Panc1 (cell line): ENCODE data around the gene MAP4. TPM values are rescaled to one million over a fixed set of nuclear protein-coding genes. Genes with fewer than 3 reads are reported as not detected.

Source experiments
- ATAC-seq: fragments of 200-7000 bp; cut with Tn5 transposase; 2 replicates; pipeline ENCODE4 v1.9.1; 2020; ENCODE audit warnings: mild to moderate bottlenecking, moderate library complexity
- BruUV-seq: library from RNA; stranded (reverse); fragments of 400-500 nt; replicated peaks from 2 replicates; lab custom pipeline; 2021; lab: Mats Ljungman, UMichigan
- CTCF ChIA-PET: fragments of 300-600 bp; sonication (Branson Sonifier 250); formaldehyde crosslinking; loops from one replicate; lab custom pipeline; 2022; ENCODE audit warnings: antibody characterized with exemption; lab: Charles Lee
- POLR2A ChIA-PET: fragments of 300-600 bp; sonication (Branson Sonifier 250); formaldehyde crosslinking; loops from one replicate; lab custom pipeline; 2022; ENCODE audit warnings: antibody characterized with exemption; lab: Charles Lee
- DNase-seq: peaks from one replicate; pipeline ENCODE4 v3.0.0-alpha.2; 2010; ENCODE audit warnings: low read depth, low spot score
- H3K27ac ChIP-seq: 2 replicates; pipeline ENCODE4 v1.5.1; 2011; ENCODE audit warnings: mild to moderate bottlenecking, low read length, inconsistent platforms
- H3K27me3 ChIP-seq: fragments of 200-500 bp; sonication (Bioruptor generic); 2 replicates; pipeline ENCODE4 v1.6.0; 2014; ENCODE audit warnings: low read length, inconsistent platforms; ENCODE audit not compliant: control insufficient read depth, insufficient read depth
- H3K36me3 ChIP-seq: fragments of 200-500 bp; sonication (Bioruptor generic); 2 replicates; pipeline ENCODE4 v1.5.1; 2014; ENCODE audit warnings: inconsistent platforms, mild to moderate bottlenecking, low read length, moderate library complexity; ENCODE audit not compliant: control insufficient read depth, insufficient read depth
- H3K4me1 ChIP-seq: 2 replicates; pipeline ENCODE4 v1.5.1; 2011; ENCODE audit warnings: inconsistent platforms, mild to moderate bottlenecking, low read length, moderate library complexity; ENCODE audit not compliant: control insufficient read depth, insufficient read depth
- H3K4me3 ChIP-seq, 2 experiments: 2 replicates each; pipeline ENCODE4 v1.5.1; 2011 to 2012; ENCODE audit warnings: low read depth in 2 of 2, low read length in 2 of 2, mild to moderate bottlenecking in 2 of 2, inconsistent platforms in 1 of 2, moderate library complexity in 1 of 2
- H3K9me3 ChIP-seq: fragments of 200-500 bp; sonication (Bioruptor generic); 2 replicates; pipeline ENCODE4 v1.5.1; 2014; ENCODE audit warnings: low read depth, mild to moderate bottlenecking, inconsistent platforms, low read length, moderate library complexity; ENCODE audit not compliant: control insufficient read depth, insufficient read depth
- CTCF ChIP-seq: fragments of 450-650 bp; IDR thresholded peaks from 2 replicates; pipeline ENCODE4 v1.5.1; 2017; ENCODE audit warnings: mild to moderate bottlenecking
- POLR2AphosphoS5 ChIP-seq: IDR thresholded peaks from 2 replicates; pipeline ENCODE4 v1.6.1; 2012; ENCODE audit warnings: mild to moderate bottlenecking, low read depth, low read length, moderate library complexity
- REST ChIP-seq, 2 experiments: IDR thresholded peaks; 2 replicates each; pipeline ENCODE4 v1.6.1; 2011 to 2012; ENCODE audit warnings: low read depth in 2 of 2, control low read depth in 1 of 2, low read length in 1 of 2, mild to moderate bottlenecking in 1 of 2, moderate library complexity in 1 of 2; ENCODE audit not compliant: insufficient read depth in 1 of 2
- SIN3A ChIP-seq: IDR thresholded peaks from 2 replicates; pipeline ENCODE4 v1.6.1; 2012; ENCODE audit warnings: low read depth, mild to moderate bottlenecking, low read length, moderate library complexity, borderline replicate concordance; ENCODE audit not compliant: insufficient read depth
- TCF7L2 ChIP-seq: IDR thresholded peaks from 2 replicates; pipeline ENCODE4 v1.6.1; 2011; ENCODE audit warnings: mild to moderate bottlenecking, low read depth, low read length, inconsistent platforms
- in situ Hi-C: cut with HindIII; loops from 2 replicates; pipeline ENCODE4 v1.10.0; 2016; ENCODE audit warnings: low sequenced_read_pairs, low pct_unique_long_range_greater_than_20kb
- intact Hi-C: fragments of 100-400 bp; cut with micrococcal nuclease; formaldehyde crosslinking; loops from one replicate; pipeline ENCODE4 v1.10.0; 2022; ENCODE audit not compliant: unreplicated experiment
- total RNA-seq: library from RNA; stranded (reverse); gene quantifications from one replicate; pipeline ENCODE4 v1.2.1, GENCODE V29; 2021; ENCODE audit not compliant: unreplicated experiment

Gene MAP4
- total RNA-seq, 1 experiment from 2014 or later, result 150 TPM

- no peak for ATAC-seq
- CTCF ChIA-PET, result no interaction called here
- intact Hi-C loops, result no loop called here
- no peaks in the 10 kb centered on the region for H3K27me3 ChIP-seq
- no peak for DNase-seq
- TF ChIP-seq POLR2AphosphoS5, result no peak
- TF ChIP-seq REST (IDR thresholded peaks at IDR 0.05; ENCODE audit: insufficient read depth in 1 of 2, low read depth in 2 of 2, low read length in 1 of 2), result no peak
- no peak for TF ChIP-seq SIN3A
- TF ChIP-seq CTCF, result no peak
- TF ChIP-seq TCF7L2, result no peak
- peaks cover 6% of the 10 kb centered on the region for H3K4me1 ChIP-seq
- H3K9me3 ChIP-seq, result no peaks in the 10 kb centered on the region
- POLR2A ChIA-PET, result interaction anchor here (0.7 kb wide), 1 partner anchor 210 kb away, joined by 3 read pairs; no protein-coding TSS in a partner anchor
- no TSS peak for BruUV-seq
- no peak overlapping the region for H3K27ac ChIP-seq
- H3K36me3 ChIP-seq, result no peaks in the 10 kb centered on the region
- in situ Hi-C loops, result no loop called here
- no peak overlapping the region for H3K4me3 ChIP-seq
Observed at GRCh38 chr3:48014358-48014757, 1.9 kb downstream of the MAP4 start.

- in situ Hi-C loops, result no loop called here
- BruUV-seq, result no TSS peak
- H3K4me3 ChIP-seq, result no peak overlapping the region
- no peaks in the 10 kb centered on the region for H3K27me3 ChIP-seq
- DNase-seq, result no peak
- CTCF ChIA-PET, result interaction anchor here (0.7 kb wide), 1 partner anchor 273 kb away, joined by 5 read pairs; no protein-coding TSS in a partner anchor
- TF ChIP-seq TCF7L2 (no peak), SIN3A (no peak), REST (IDR thresholded peaks at IDR 0.05; ENCODE audit: insufficient read depth in 1 of 2, low read depth in 2 of 2, low read length in 1 of 2) (no peak), POLR2AphosphoS5 (no peak), CTCF (no peak)
- H3K4me1 ChIP-seq, result peaks cover 6% of the 10 kb centered on the region
- ATAC-seq, result no peak
- H3K9me3 ChIP-seq, result no peaks in the 10 kb centered on the region
- H3K36me3 ChIP-seq, result no peaks in the 10 kb centered on the region
- intact Hi-C loops, result no loop called here
- POLR2A ChIA-PET, result interaction anchor here (0.5 to 0.7 kb wide), 2 partner anchors 24 to 211 kb away, joined by 3 to 4 read pairs; no protein-coding TSS in a partner anchor
- H3K27ac ChIP-seq, result no peak overlapping the region
Observed at GRCh38 chr3:48013288-48013980, 2.8 kb downstream of the MAP4 start.
